Measurements from ENCODE around the gene FGF8. TPM values are rescaled to one million over a fixed set of nuclear protein-coding genes. Genes with fewer than 3 reads are reported as not detected.

The FGF8 gene
- total RNA-seq, 2 experiments from 2014 or later: 0.38 TPM; not detected in 1

GRCh38 chr10:101780187-101780817, 4.4 kb upstream of the FGF8 start:
- POLR2A ChIA-PET: interaction anchor here (1.2 to 1.6 kb wide), 2 partner anchors 38 to 193 kb away, joined by 3 to 5 read pairs; partner anchors contain the start of genes OGA and POLL
- H3K27ac Mint-ChIP-seq: no peak overlapping the region

GRCh38 chr10:101779544-101780186, 3.8 kb upstream of the FGF8 start:
- Mint-ChIP-seq H3K36me3 (ENCODE audit: low read depth) (peaks cover 51% of the 10 kb centered on the region), H3K4me3 (peak overlapping the region; percentile 94), H3K27me3 (peaks cover 26% of the 10 kb centered on the region), H3K9me3 (no peaks in the 10 kb centered on the region), H3K27ac (no peak overlapping the region), H3K4me1 (ENCODE audit: low read depth) (peaks cover 33% of the 10 kb centered on the region)
- intact Hi-C loops (cut with micrococcal nuclease): loop anchor here (2.0 to 5.0 kb wide), 2 partner anchors 38 to 177 kb away; partner anchors contain the start of gene OGA
- ChIA-PET POLR2A (interaction anchor here (1.3 to 1.6 kb wide), 2 partner anchors 174 to 192 kb away, joined by 3 read pairs; partner anchors contain the start of gene POLL), CTCF (interaction anchor here (0.9 to 7.4 kb wide), 13 partner anchors 8 to 244 kb away, joined by 3 to 180 read pairs (median 5); no protein-coding TSS in a partner anchor)
- TF ChIP-seq CTCF (IDR thresholded peaks at IDR 0.05): peak; percentile 91
- peak; percentile 51 for ATAC-seq
- DNase-seq: peak; percentile 90

More at GRCh38 chr10:101780187-101780817, 4.4 kb upstream of the FGF8 start:
- ATAC-seq: no peak
- Mint-ChIP-seq H3K36me3 (ENCODE audit: low read depth) (peaks cover 51% of the 10 kb centered on the region), H3K4me3 (peak overlapping the region; percentile 94), H3K9me3 (no peaks in the 10 kb centered on the region), H3K27me3 (peaks cover 21% of the 10 kb centered on the region), H3K4me1 (ENCODE audit: low read depth) (peaks cover 36% of the 10 kb centered on the region)
- TF ChIP-seq CTCF (IDR thresholded peaks at IDR 0.05): peak; percentile 8
- intact Hi-C loops (cut with micrococcal nuclease): loop anchor here (2.0 to 5.0 kb wide), 2 partner anchors 37 to 178 kb away; partner anchors contain the start of gene OGA
- CTCF ChIA-PET: interaction anchor here (0.6 to 7.4 kb wide), 24 partner anchors 9 to 567 kb away, joined by 3 to 180 read pairs (median 5); partner anchors contain the start of genes DPCD and POLL
- DNase-seq: no peak

- peaks cover 33% of the 10 kb centered on the region for H3K27me3 Mint-ChIP-seq
- H3K4me3 Mint-ChIP-seq: peak overlapping the region; percentile 94
- ChIA-PET POLR2A (interaction anchor here (1.0 to 1.3 kb wide), 3 partner anchors 88 to 173 kb away, joined by 3 read pairs; no protein-coding TSS in a partner anchor), CTCF (interaction anchor here (0.9 to 7.4 kb wide), 5 partner anchors 16 to 182 kb away, joined by 3 to 180 read pairs (median 4); no protein-coding TSS in a partner anchor)
- H3K4me1 Mint-ChIP-seq (ENCODE audit: low read depth): peaks cover 31% of the 10 kb centered on the region
- ATAC-seq (no peak), DNase-seq (peak; percentile 43)
- H3K36me3 Mint-ChIP-seq (ENCODE audit: low read depth): peaks cover 47% of the 10 kb centered on the region
- intact Hi-C loops (cut with micrococcal nuclease): no loop called here
- no peak overlapping the region for H3K27ac Mint-ChIP-seq
- H3K9me3 Mint-ChIP-seq: no peaks in the 10 kb centered on the region
- TF ChIP-seq CTCF (IDR thresholded peaks at IDR 0.05): no peak
Observed at GRCh38 chr10:101778781-101779543, 3.0 kb upstream of the FGF8 start.

- intact Hi-C loops (cut with micrococcal nuclease): no loop called here
Observed at GRCh38 chr10:101778151-101778780, 2.4 kb upstream of the FGF8 start.

More at GRCh38 chr10:101778151-101778780, 2.4 kb upstream of the FGF8 start:
- POLR2A ChIA-PET: interaction anchor here (1.0 to 1.3 kb wide), 3 partner anchors 88 to 172 kb away, joined by 3 read pairs; no protein-coding TSS in a partner anchor
- no peaks in the 10 kb centered on the region for H3K9me3 Mint-ChIP-seq
- TF ChIP-seq CTCF (IDR thresholded peaks at IDR 0.05): no peak
- CTCF ChIA-PET: interaction anchor here (0.9 to 7.4 kb wide), 5 partner anchors 17 to 182 kb away, joined by 3 to 180 read pairs (median 4); no protein-coding TSS in a partner anchor
- peaks cover 33% of the 10 kb centered on the region for H3K4me1 Mint-ChIP-seq (ENCODE audit: low read depth)
- peaks cover 40% of the 10 kb centered on the region for H3K27me3 Mint-ChIP-seq
- no peak overlapping the region for H3K27ac Mint-ChIP-seq
- ATAC-seq: no peak
- DNase-seq: no peak
- H3K4me3 Mint-ChIP-seq: peak overlapping the region; percentile 94
- peaks cover 46% of the 10 kb centered on the region for H3K36me3 Mint-ChIP-seq (ENCODE audit: low read depth)
